SU-DHL-6 (cell line): ENCODE measurements around the gene FBXO47.

Experiments
- CTCF ChIP-seq: fragments of 200-600 bp; sonication (generic); IDR thresholded peaks from one replicate; pipeline ENCODE4 v1.5.1; 2017; ENCODE audit warnings: antibody characterized with exemption, mild to moderate bottlenecking, low read length, moderate library complexity; ENCODE audit not compliant: insufficient read depth, poor library complexity, severe bottlenecking
- EZH2phosphoT487 ChIP-seq: fragments of 200-600 bp; sonication (generic), shearing (Covaris generic); conservative IDR thresholded peaks from 2 replicates; pipeline ENCODE4 v1.6.1; 2018; ENCODE audit warnings: mild to moderate bottlenecking, antibody characterized with exemption, low read length, moderate library complexity, mixed read lengths

- TF ChIP-seq CTCF: no peak
- no peak for TF ChIP-seq EZH2phosphoT487
These were observed 47.0 kb upstream of the FBXO47 start for GRCh38 chr17:39014044-39014794.
